ENCODE data around the gene POLR2L.

The POLR2L gene

DNA sequence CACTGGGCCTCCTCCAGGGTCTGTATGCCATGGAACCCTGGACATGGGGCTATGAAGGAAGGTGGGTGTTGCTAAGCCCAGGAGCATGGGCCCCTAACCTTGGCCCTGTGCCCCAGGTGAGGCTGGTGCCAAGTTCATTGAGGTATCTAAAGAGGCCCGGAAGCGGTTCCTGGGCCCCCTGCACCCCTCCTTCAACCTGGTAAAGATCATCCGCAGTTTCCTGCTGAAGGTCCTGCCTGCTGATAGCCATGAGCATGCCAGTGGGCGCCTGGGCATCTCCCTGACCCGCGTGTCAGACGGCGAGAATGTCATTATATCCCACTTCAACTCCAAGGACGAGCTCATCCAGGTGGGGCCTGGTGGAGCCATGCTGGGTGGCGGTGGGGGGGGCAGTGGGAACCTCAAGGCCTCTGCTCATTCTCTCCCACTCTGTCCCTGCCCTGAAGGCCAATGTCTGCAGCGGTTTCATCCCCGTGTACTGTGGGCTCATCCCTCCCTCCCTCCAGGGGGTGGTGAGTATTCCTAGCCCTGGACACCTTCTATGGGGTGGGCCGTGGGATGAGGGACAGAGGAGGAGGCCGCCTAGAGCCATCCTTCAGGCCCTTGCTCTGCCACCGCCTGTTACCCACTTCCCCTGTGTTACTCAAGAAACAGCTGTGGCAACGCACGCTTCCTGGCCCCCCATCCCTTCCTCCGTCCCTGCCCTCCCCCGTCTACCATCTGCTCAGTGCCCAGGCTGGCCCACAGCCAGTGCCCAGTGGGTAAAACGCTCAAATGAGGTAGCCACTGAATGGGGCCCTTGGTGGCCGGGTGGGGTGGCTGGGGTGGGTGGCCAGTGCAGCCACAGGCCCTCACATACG lies 20.6 kb downstream of the POLR2L start:
- H3K9me3 Mint-ChIP-seq, result no peaks in the 10 kb centered on the region
- no peak for ATAC-seq
- H3K36me3 Mint-ChIP-seq, result peaks cover 11% of the 10 kb centered on the region
- H3K4me1 Mint-ChIP-seq, result peaks cover 36% of the 10 kb centered on the region
- peak overlapping the region; percentile 27 for H3K27ac Mint-ChIP-seq
- no peaks in the 10 kb centered on the region for H3K27me3 Mint-ChIP-seq
- H3K4me3 Mint-ChIP-seq, result peak overlapping the region; percentile 85

DNA sequence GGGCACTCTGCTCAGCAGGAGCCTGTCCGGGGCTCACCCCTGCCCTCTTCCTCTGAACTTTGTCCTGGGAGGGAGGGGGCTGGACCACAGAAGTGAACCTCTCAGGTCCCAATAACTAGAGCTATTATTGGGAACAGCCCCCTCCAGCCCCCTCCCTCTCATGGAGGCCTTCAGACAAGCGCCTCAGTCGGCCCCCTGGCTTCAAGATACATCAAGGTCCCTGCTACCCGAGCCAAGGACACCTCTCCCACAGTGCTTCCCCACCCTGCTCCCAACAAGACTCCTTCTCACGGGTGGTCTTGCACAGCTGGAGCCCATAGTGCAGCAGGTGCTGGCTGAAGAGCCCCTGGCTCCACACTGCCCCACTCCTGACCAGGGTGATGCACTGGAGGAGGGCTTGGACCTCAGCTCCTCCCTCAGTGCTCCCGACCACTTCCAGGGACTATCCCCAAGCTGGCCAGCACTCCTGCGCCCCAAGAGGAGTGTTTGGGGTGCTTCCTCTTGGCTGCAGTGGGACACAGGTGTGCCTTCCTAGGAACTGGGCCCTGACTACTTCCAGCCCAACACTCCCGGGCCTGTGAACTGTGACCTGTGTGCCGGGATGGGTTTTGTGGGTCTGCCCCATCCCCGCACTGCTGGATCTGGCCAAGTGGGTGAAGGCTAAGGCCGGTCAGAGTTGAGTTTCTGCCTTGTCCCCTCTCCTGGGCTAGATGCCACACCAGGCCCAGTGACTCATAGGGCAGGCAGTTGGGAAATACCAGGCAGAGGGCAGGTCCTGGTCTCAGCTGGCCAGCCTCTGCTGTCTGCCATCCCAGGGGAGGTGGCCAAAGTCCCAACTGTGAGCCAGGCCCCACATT lies 21.4 kb downstream of the POLR2L start:
- Mint-ChIP-seq H3K4me3 (peak overlapping the region; percentile 85), H3K27ac (peak overlapping the region; percentile 85)

DNA sequence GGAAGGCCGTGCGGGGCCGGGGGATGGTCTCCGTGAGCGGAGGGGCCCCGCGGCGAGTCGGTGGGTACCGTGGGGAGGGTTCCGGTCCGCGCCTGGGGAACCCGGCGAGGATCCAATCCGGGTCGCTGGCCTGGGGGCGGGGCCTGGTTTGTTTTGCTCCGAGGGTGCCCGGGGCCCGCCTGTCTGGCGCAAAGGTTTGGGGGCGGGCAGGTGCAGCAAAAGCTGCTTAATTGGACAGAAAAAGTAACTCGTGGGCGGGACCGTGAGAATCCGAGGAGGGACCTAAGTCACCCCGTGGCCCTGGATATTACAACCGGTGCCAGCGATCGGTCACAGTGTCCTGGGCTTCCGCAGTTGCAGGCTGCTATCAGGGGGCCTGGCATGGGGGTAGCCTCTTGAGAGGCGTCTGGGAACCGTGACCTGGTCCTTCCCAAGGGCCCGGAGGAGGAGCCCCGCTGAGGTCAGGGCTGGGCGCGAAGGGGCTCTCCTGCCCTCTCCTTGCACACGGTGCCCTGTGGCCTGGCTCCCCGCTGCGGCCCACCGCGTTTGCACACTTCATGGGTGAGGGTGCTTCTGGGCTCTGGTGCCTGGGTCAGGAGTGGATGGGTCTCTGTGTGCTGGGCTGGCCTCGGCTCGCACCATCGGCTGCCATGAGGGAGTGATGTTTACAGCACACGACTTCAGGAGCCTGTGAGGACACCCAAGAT lies 22.2 kb downstream of the POLR2L start:
- no peaks in the 10 kb centered on the region for H3K27me3 Mint-ChIP-seq
- H3K9me3 Mint-ChIP-seq, result no peaks in the 10 kb centered on the region
- H3K27ac Mint-ChIP-seq, result peak overlapping the region; percentile 85
- peaks cover 32% of the 10 kb centered on the region for H3K4me1 Mint-ChIP-seq
- H3K4me3 Mint-ChIP-seq, result peak overlapping the region; percentile 85
- ATAC-seq, result peak; percentile 90
- H3K36me3 Mint-ChIP-seq, result peaks cover 6% of the 10 kb centered on the region

More for the DNA sequence above, 21.4 kb downstream of the POLR2L start:
- Mint-ChIP-seq H3K27me3 (no peaks in the 10 kb centered on the region), H3K9me3 (no peaks in the 10 kb centered on the region), H3K36me3 (peaks cover 11% of the 10 kb centered on the region), H3K4me1 (peaks cover 32% of the 10 kb centered on the region)
- no peak for ATAC-seq

DNA sequence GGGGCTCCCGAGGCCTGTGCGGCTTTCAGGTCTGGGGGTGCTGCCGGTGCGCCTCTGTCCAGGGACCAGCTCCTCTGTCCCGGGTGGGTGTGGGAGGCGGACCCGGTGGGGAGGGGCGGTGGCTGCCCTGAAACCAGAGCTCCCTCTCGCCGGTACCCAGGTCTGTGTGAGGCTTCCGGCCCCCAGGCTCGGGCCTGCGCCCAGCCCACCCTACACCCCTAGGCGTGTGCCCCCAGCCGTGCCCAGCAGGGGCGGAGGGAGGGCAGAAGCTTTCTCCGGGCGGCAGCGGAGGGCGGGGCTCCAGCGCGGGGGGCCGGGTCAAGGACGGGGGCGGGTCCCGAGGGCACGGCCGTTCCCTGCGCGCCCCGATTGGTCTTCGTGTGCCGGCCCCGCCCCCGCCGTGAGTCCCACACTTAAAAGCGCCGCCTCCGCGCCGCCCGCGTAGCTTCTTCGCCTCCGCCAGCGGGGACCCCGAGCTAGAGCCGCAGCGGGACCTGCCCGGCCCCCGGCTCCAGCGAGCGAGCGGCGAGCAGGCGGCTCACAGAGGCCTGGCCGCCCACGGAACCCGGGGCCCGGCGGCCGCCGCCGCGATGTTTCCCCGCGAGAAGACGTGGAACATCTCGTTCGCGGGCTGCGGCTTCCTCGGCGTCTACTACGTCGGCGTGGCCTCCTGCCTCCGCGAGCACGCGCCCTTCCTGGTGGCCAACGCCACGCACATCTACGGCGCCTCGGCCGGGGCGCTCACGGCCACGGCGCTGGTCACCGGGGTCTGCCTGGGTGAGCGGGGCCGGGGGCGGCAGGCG lies 23.0 kb downstream of the POLR2L start:
- peak; percentile 86 for ATAC-seq
- H3K36me3 Mint-ChIP-seq, result no peaks in the 10 kb centered on the region
- H3K4me1 Mint-ChIP-seq, result peaks cover 32% of the 10 kb centered on the region
- peak overlapping the region; percentile 85 for H3K27ac Mint-ChIP-seq
- no peaks in the 10 kb centered on the region for H3K27me3 Mint-ChIP-seq
- H3K4me3 Mint-ChIP-seq, result peak overlapping the region; percentile 85
- H3K9me3 Mint-ChIP-seq, result no peaks in the 10 kb centered on the region

DNA sequence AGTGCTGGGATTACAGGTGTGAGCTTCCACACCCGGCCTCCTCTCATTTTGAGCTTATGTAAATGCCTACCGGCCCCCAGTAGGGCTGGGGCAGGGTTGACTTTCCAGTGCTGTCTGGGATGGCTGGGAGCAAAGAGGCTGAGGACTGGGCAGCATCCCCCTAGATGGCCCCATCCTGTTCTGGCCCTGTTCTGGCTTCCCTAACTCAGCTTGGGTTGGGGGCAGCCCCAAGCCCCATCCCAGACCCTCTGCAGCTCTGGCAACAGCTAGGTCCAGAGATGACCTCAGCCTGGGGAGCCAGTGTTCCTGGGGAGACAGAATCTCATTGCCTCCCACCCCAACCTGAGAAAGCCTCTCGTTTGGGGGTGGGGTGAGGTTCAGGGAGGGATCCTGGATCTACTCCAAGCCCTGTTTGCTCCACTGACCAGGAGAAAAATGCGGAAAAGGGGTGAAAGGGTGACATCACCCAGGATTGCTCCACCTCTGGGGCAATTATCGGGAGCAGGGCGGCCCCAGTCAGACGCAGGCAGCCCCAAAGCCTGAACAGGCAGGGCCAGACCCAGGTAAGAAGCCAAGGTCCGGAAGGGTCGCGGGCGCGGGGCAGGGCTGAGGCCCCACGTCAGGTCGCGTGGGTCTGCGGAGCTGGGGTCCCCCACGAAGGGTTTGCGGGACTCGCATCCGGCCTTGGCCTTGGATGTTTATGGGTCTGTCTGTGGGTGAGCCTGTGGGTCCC lies 23.8 kb downstream of the POLR2L start, which contains the start of gene PNPLA2:
TSS of gene PNPLA2 (plus strand) at position 519 of the 733 bp plus-strand sequence. CDS start 805 bp downstream, outside the sequence.
- Mint-ChIP-seq H3K27ac (peak within 1 kb of the TSS; percentile 85), H3K9me3 (no peaks in the 10 kb centered on the region), H3K4me3 (peak within 1 kb of the TSS; percentile 85), H3K27me3 (no peaks in the 10 kb centered on the region), H3K4me1 (peaks cover 32% of the 10 kb centered on the region), H3K36me3 (peaks cover 6% of the 10 kb centered on the region)
- ATAC-seq, result peak; percentile 0

DNA sequence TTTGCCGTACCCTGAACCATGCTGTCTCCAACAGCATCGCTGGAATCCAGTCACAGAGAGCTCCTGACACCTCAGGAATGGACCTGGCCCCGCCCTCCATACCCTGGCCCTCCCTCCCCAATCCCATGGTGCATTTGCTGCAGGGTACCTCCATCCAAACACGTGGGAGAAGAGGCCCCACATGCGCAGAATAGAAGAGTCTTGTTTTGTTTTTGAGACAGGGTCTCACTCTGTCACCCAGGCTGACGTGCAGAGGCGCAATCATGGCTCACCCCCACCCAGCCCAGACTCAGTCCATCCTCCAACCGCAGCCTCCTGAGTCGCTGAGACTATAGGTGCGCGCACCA lies 25.9 kb downstream of the POLR2L start:
- no peak overlapping the region for H3K27ac Mint-ChIP-seq

DNA sequence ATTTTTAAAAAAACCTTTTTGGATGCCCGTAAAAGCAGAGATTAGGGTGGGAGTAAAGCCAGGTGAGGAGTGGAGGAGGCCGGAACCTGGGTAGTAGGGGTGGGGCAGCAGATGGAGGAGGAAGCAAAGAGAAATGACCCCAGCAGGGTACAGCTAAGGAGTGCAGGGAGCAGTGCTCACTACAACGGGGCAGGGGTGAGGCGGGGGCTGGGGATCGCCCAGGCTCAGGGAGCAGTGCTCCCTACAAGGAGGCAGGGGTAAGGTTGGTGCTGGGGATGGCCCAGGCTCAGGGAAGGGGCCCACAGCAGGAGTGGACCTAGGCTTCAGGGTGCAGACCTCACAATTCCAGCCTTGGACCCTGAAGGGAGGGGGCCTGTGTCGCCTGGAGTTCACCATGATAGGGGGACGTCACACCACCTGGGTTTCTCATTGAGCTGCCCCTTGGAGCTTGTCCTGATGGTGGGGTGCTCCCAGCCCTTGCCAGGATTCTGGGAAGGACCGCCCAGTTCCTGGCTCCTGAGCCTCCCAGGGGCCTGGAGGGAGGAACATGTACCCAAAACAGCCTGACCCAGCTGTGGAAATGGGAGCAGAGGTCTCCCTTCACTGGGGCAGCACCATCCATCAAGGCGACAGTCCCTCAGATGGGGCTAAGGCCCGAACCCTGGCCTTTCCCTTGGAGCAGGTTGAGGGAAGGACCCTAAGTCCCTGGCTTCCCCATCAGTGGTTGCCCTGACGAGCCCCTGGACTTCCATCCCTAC lies 26.5 kb downstream of the POLR2L start:
- Mint-ChIP-seq H3K4me1 (peaks cover 34% of the 10 kb centered on the region), H3K9me3 (no peaks in the 10 kb centered on the region), H3K4me3 (no peak overlapping the region), H3K27ac (no peak overlapping the region), H3K27me3 (no peaks in the 10 kb centered on the region), H3K36me3 (peaks cover 29% of the 10 kb centered on the region)
- ATAC-seq, result no peak

More for the DNA sequence above, 25.9 kb downstream of the POLR2L start:
- Mint-ChIP-seq H3K4me3 (no peak overlapping the region), H3K36me3 (peaks cover 24% of the 10 kb centered on the region), H3K27me3 (no peaks in the 10 kb centered on the region), H3K4me1 (peaks cover 34% of the 10 kb centered on the region), H3K9me3 (no peaks in the 10 kb centered on the region)
- ATAC-seq, result no peak

DNA sequence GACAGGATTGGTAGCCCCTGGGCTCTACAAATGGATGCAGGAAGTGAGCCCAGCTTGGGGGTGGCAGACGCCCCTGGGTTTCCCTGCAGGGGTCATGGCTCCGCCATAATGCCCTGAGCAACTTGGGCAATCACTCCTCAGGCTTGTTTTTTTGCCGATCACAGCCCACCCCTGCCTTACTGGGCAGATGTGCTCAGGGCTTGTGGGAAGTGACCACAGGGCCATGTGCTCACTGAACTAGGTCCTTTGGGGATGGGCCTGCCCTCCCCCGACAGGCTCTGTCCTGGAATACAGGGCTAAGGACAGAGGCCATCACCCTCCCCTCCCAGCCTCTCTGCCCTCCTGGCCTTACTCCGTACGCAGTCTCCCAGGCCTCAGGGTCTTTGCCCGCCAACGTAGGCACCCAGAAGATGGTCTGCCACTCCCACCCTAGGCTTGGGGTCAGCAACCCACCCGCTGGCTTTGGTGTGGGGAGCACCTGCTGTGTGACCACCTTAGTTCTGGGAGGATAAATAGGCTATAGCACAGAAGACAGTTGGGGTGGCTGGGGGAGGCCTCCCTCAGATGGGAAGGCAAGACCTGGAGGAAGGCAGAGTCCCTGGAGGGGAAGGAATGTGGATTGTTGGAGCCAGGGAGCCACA lies 28.8 kb downstream of the POLR2L start:
- Mint-ChIP-seq H3K9me3 (no peaks in the 10 kb centered on the region), H3K4me1 (peaks cover 36% of the 10 kb centered on the region), H3K27me3 (no peaks in the 10 kb centered on the region), H3K27ac (no peak overlapping the region), H3K36me3 (peaks cover 33% of the 10 kb centered on the region), H3K4me3 (no peak overlapping the region)
- no peak for ATAC-seq

DNA sequence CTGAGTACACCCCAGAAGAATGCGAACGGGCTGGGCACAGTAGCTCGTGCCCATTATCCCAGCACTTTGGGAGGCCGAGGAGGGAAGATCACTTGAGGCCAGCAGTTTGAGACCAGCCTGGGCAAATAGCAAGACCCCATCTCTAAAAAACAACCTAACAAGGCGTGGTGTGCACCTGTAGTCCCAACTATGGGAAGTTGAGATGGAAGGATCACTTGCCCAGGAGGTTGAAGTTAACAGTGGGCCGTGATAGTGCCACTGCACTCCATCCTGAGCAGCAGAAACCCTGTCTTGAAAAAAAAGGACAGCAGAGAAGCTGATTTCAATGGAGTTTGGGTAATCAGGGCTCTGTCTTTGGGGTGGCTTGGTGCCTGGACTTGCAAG lies 29.3 kb downstream of the POLR2L start:
- no peak overlapping the region for H3K27ac Mint-ChIP-seq
- H3K9me3 Mint-ChIP-seq, result no peaks in the 10 kb centered on the region

DNA sequence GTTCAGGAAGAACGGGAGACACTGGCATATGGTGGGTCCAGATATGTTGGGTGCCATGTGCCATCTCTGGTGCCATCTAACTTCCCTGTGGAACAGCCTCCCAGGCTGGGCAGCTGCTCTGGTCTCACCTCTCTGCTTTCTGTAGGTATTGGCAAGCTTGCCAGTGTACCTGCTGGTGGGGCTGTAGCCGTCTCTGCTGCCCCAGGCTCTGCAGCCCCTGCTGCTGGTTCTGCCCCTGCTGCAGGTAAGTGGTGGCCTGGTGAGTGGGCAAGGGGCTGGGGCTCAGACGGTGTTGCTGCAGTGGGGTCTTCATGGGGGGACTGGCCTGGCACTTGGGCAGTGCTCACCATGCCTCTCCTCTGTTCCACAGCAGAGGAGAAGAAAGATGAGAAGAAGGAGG lies 29.9 kb downstream of the POLR2L start:
- no peak for ATAC-seq
- H3K27ac Mint-ChIP-seq, result peak overlapping the region; percentile 98
- no peaks in the 10 kb centered on the region for H3K9me3 Mint-ChIP-seq
- H3K4me3 Mint-ChIP-seq, result no peak overlapping the region
- H3K4me1 Mint-ChIP-seq, result peaks cover 42% of the 10 kb centered on the region
- no peaks in the 10 kb centered on the region for H3K27me3 Mint-ChIP-seq
- peaks cover 33% of the 10 kb centered on the region for H3K36me3 Mint-ChIP-seq

More for the DNA sequence above, 29.3 kb downstream of the POLR2L start:
- H3K27me3 Mint-ChIP-seq, result no peaks in the 10 kb centered on the region
- H3K4me3 Mint-ChIP-seq, result no peak overlapping the region
- H3K36me3 Mint-ChIP-seq, result peaks cover 33% of the 10 kb centered on the region
- no peak for ATAC-seq
- peaks cover 37% of the 10 kb centered on the region for H3K4me1 Mint-ChIP-seq

DNA sequence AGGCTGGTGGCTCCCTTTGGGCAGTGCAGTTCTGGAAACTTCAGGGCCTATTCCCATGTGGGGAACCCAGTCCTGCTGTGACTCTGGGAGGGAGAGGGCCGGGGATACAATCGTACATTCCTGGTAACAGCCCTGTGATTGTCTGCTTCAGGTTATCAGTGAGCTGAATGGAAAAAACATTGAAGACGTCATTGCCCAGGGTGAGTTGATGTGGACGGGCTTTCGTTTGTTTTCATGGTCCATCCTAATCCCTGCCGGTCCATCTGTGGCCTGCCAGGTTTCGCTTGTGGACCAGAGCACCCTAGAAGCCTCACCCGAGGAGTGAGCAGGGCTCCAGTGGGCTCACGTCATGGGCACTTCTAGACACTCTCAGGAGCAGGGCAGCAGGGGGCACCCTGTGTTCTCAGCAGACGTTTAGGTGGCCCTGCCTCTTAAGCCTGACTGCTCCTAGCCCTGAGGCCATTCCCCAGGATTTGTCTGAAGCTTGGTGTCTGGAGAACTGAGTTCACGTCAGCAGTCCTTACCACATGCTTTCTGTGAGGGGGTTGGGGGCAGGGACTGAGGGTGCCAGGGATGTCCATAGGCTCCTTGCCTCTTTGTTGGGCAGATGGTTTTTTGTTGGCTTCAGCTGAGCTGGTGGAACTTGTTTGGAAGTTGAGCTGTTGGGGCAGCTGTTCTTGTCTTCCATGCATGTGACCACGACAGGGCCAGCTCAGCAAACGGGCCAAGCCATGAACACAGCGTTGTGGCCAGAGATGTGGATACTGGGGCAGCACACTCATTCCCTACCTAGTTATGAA lies 30.7 kb downstream of the POLR2L start:
- peaks cover 33% of the 10 kb centered on the region for H3K36me3 Mint-ChIP-seq
- H3K27me3 Mint-ChIP-seq, result no peaks in the 10 kb centered on the region
- H3K9me3 Mint-ChIP-seq, result no peaks in the 10 kb centered on the region
- H3K27ac Mint-ChIP-seq, result peak overlapping the region; percentile 98
- H3K4me3 Mint-ChIP-seq, result peak overlapping the region; percentile 85
- no peak for ATAC-seq
- peaks cover 42% of the 10 kb centered on the region for H3K4me1 Mint-ChIP-seq

DNA sequence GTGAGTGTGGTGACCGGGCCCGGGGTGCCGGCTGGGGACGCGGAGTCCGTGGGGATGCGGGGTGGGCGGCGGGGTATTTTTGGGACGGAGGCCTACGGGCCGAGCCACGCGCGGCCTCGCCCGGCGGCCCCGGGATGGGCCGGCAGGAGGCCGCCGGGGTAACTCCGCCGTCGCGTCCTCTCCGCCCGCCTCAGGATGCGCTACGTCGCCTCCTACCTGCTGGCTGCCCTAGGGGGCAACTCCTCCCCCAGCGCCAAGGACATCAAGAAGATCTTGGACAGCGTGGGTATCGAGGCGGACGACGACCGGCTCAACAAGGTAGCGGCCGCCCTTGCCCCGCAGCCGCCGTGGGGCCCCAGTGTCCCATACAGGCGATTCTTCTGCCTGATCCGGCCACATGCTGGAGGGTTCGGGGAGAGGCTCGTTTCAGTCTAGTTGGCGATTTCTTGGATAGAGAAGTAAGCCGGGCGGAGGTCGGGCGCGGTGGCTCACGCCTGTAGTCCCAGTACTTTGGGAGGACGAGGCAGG lies 32.2 kb downstream of the POLR2L start:
- H3K27ac Mint-ChIP-seq, result peak overlapping the region; percentile 98
- peak overlapping the region; percentile 85 for H3K4me3 Mint-ChIP-seq
- peaks cover 33% of the 10 kb centered on the region for H3K36me3 Mint-ChIP-seq
- H3K9me3 Mint-ChIP-seq, result no peaks in the 10 kb centered on the region
- peak; percentile 11 for ATAC-seq
- no peaks in the 10 kb centered on the region for H3K27me3 Mint-ChIP-seq
- peaks cover 42% of the 10 kb centered on the region for H3K4me1 Mint-ChIP-seq
